ENCODE results near the gene TTC12.

TTC12 gene

DNA sequence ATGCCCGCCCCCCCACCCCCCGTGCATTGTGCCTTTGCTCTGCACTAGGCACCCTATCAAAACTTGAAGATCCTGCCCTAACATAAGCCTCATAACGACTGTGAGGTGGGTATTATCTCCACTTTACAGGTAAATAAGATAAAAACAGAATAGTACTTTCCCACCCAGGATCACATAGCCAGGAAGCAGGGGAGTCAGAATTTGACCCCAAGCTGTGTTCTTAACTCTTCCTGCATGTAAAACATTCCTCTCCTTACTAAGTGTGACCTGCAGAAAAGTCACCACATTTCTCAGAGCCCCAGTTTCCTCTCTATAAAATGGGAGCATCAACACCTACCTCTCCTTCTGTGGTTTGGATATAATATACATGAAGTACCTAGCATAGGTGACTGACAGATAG, 55.0 kb downstream of the TTC12 start:
- no peak for FAIRE-seq
- no peak for DNase-seq (ENCODE audit: insufficient read length, low spot score)

DNA sequence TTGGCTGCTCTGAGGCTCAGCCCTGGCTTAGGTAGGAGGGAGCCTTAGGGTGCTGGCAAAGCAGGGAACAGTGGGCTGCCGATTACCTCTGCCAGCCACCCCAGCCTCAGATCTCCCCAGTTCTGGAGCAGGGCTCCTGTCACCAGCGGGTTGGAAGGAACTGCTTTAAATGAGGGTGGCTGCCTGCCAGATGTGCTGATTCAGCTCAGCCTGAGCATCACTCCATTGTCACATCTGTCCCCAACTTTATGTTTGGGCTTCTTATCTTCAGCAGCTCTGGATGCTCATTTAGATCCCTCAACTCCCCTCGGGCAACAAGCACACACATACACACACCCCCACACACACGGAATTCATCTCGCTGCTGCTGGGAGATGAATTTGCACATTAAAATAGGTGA, 56.3 kb downstream of the TTC12 start:
- DNase-seq (ENCODE audit: insufficient read length, low spot score) (no peak), FAIRE-seq (no peak)

DNA sequence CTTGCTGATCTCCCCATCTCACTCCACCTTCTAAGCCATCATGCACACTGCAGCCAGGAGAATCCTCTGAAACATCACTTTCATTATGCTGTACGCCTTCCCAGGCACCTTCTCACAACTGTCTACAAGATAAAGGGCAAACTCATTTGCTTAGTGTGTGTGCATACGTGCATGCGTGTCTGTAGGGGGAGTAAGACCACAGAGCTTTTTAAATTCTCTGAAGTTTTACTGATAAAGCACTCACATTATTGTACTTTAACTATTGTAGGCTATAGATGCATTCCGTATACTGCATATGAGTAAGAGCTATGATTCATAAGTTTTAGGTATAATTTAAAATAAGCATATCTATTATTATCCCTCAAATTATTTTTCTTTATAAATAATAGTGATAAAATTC, 57.9 kb downstream of the TTC12 start:
- FAIRE-seq (no peak), DNase-seq (ENCODE audit: insufficient read length, low spot score) (no peak)

DNA sequence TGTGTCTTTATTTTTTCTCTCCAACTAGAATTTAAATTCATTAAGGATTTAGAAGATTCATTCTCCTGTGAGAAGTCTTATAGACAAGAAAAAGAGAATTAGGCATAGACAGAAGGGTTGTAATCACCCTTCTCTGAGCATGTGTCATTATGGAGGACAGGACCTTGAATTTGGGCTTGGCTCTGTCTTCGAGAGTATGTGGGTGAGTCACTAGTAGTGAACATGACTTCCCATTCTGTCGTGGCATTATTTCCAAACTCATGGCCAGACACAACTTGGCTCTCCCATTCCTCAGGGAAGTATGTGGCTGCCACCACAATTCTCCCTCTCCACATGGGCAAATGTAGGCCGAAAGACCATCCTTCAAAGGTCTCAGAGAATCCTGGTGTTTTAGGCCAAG, 58.9 kb downstream of the TTC12 start:
- DNase-seq (ENCODE audit: insufficient read length, low spot score) (no peak), FAIRE-seq (no peak)

DNA sequence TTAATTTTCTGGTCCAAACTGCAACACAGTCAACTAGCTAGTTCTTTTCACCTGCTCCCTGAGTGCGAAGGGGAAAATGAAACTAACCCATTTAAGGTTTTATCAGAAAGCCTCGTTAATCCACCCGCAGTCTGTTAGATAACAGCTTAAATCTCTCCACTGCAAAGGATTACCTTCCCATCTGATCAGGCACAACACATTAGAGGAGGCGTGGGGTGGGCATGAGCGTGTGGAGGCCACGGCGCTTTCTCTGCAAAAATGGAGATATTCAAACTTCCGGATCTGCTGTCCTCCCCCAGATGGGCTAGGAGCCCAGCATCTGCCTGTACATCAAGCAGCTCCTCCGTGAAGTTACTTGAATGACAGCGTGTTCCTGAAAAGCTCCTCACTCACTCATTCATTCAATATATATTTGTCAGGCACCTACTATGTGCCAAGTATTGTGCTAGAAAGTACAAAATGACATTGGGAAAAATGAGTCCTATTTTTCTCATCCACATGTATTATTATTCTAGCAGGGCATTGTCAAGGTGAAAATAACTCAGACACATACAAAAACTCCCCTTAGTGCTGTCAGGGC, 59.7 kb downstream of the TTC12 start:
- DNase-seq (ENCODE audit: insufficient read length, low spot score) = no peak
- no peak for FAIRE-seq

DNA sequence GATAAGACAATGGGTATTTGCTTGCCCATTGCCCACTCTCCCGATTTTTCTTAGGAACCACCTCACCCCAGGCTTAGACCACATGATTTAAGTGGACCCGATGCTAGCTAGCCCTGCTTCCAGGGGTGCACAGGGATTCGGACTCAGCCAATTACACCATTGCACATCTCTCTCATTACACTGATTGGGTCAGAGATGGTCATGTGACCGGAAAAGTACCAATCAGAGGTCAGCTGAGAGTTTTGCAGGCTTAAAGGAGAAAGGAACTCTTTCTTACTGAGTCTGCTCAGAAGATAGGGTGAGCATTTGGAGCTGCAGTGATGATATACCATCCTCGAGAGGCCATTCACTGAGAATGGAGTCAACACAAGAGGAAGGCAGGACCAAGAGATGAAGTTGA, 61.0 kb downstream of the TTC12 start:
- DNase-seq (ENCODE audit: insufficient read length, low spot score) (no peak), FAIRE-seq (peak; percentile 44)

DNA sequence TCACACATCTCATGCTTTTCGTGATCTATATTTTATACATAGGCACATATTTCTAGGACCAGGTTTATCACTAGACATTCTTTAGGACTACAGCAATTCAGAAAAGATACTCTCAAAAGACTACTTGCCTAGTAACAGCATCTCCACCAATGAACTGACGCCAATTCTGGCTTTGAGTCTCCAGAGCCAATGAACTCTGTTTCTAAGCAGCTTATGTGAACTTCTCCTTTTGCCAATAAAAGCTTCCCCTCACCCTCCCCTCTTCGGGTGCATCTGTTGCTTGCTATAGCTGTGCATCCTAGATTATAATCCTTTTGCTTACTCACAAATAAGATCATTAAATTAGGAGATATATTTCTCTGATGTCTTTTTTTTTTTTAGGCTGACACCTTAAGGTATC, 61.8 kb downstream of the TTC12 start:
- FAIRE-seq (peak; percentile 16), DNase-seq (ENCODE audit: insufficient read length, low spot score) (no peak)

DNA sequence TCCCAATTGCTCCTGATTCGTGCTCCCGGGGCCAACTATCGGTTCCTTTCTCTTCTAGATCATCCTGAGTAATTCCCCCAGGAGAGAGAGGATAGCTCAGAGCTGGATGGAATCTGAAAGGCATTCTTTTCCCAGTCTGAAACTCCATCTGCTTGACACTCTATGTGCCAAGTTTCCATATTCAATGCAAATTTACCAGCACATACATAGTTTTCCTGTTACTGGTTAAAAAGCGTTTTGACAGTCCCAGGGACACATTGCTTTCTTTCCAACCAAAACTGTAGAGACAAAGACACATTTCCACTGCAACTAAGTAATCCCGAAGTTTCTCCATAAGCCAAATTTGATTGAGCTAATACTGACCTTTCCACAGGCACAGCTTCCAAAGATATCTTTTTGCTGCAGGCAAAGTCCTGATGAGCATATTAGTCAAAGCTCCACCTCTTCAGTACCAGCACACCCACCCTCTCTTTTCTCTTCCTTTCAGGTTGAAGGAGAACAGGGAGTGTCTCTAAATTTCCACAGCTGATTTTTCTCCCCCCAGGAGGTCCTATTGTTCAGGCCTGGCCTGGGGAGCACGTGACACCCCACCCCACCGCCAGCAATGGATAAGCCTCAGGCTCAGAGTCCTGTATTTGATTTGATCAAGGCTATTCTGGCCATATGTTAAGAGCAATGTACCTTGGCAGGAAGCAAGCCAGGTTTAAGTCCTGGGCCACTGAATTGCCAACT, 63.5 kb downstream of the TTC12 start:
- DNase-seq (ENCODE audit: insufficient read length, low spot score) (no peak), FAIRE-seq (no peak)

DNA sequence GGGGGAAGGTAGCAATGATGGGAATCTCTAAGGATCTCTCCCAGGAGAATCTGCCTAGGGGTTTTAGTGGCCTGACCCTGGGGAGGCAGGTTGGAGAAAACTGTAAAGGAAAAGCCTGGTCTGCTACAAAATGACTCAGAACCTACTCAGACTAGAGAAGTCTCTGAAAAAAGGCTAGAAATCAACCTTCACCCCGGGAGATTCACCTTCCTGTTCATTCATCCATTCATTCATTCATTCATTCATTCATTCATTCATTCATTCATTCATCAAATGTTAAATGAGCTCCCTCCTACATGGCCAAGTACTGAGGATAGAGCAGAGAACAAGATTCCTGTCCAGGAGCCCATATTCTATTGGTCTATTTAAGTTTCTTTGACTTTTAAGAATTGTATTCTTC, 64.3 kb downstream of the TTC12 start:
- DNase-seq (ENCODE audit: insufficient read length, low spot score) (no peak), FAIRE-seq (no peak)

DNA sequence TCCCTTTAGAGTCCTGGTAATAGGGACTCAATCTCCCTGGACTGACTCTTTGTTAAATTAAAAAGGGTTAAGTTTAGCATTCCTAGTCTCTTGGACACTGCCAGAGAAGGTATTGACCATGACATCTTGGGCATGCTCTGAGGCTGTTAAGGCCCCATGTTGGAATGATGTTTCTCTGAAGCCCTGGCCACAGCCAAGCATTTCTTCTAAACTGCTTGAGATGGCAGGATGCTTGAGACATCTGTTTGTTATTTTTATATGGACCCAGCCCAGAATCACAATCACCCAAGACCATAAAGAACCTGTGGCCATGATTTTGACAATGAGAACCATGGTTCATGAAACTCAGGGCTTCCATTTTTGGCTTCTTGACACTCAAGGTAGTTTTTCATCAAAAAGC, 67.7 kb downstream of the TTC12 start:
- DNase-seq (ENCODE audit: insufficient read length, low spot score) = no peak
- no peak for FAIRE-seq

DNA sequence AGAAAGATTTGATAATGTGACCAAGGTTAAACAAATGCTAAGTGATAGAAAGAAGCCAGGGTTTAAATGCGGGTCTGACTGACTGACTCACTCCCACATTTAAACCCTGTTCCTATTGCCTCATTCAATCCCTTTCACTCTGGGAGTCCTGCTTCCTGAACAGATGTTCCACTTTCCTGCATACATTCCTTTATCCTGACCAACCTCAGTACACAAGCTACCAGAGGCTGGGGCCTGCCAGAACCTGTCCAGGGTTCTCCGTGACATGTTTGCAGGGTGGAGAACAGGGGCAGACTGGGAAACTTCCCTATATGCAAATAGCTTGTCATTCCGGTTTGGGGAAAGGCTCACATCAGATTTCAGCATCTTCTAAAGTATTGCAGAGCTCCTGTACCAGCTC, 70.2 kb downstream of the TTC12 start:
- DNase-seq (ENCODE audit: insufficient read length, low spot score) (peak; percentile 83), FAIRE-seq (peak; percentile 82)

DNA sequence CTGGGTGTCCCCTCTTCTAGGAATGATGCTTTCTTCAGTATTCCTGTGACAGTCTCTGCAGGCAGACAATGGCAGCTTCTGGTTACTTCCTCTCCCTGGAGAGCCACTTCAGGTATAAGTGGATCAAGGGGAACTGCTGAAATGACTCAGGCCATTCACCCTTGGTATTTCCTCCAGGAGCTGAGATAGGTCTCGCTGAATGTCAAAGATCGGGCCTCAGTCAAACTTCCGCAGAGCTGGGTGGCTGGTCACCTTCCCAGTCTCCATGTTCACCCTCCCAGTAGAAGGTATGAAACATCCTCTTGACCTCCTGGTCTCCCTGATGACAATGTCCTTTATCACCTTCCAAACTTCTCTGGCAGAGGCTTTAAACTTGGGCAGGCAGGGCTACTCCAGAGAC, 71.4 kb downstream of the TTC12 start:
- DNase-seq (ENCODE audit: insufficient read length, low spot score) (no peak), FAIRE-seq (no peak)

DNA sequence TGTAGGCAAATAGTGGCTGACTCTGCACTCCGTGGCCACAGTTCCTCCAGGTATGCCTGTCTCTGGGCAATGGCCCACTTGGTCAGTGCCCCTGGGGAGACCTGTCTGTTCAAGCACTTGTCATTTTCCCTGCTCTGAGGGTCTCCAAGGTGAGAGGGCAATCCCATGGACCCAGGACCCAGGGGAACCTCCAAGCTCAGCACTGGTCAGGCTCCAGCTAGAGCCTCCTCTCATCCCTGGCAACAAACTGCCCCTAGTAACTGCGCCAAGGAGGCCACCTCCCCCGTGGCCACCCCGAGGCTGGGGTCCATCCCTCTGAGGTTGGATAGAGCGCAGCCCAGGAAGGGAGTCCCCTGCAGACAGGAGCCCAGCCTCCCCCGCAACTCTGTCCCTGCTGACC, 72.5 kb downstream of the TTC12 start:
- DNase-seq (ENCODE audit: insufficient read length, low spot score) (no peak), FAIRE-seq (no peak)

DNA sequence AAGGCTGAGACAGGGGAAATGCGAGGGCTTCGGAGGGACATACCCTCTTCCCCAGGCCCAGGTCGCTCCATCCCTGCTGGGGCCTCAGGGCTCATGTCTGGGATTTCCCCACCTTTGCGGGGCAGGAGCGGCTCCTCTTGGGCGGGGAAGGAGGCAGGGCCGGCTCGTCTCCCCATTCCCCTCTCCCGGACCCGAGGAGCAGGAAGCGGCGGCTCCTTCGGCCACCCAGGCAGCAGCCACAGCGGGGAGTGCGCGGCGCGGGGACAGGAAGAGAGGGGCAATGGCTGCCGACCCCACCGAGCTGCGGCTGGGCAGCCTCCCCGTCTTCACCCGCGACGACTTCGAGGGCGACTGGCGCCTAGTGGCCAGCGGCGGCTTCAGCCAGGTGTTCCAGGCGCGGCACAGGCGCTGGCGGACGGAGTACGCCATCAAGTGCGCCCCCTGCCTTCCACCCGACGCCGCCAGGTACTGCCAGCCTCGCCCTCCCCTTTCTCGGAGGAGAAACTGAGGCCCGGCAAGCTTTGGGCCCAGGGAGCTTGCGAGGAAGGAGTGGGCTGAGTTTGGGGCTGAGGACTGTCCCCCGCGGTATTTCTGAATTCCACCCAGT, 73.3 kb downstream of the TTC12 start, which contains the start of gene ANKK1:
Gene ANKK1, plus strand, starts transcription at position 175 of the 607 bp plus-strand sequence. Its CDS starts 106 bp downstream, at position 281.
- DNase-seq (ENCODE audit: insufficient read length, low spot score) (no peak), FAIRE-seq (no peak)

DNA sequence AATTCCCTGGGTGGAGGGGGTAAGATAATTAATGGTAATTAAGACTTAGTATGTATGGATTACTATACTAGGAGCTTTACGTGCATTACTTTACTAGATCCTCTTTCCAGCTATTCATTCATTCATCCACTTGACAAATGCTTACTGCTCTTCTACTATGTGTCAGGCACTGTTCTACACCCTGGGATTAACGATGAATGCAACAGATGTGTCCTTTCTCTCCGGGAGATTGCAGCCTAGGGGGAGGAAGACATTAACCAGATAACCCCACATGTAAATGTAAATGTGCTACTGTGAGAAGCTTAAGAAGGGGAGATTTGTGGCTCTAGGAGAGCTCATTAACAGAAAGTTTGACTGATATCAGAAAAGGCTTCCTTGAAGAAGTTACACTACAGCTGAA, 74.9 kb downstream of the TTC12 start:
- DNase-seq (ENCODE audit: insufficient read length, low spot score) (no peak), FAIRE-seq (no peak)

DNA sequence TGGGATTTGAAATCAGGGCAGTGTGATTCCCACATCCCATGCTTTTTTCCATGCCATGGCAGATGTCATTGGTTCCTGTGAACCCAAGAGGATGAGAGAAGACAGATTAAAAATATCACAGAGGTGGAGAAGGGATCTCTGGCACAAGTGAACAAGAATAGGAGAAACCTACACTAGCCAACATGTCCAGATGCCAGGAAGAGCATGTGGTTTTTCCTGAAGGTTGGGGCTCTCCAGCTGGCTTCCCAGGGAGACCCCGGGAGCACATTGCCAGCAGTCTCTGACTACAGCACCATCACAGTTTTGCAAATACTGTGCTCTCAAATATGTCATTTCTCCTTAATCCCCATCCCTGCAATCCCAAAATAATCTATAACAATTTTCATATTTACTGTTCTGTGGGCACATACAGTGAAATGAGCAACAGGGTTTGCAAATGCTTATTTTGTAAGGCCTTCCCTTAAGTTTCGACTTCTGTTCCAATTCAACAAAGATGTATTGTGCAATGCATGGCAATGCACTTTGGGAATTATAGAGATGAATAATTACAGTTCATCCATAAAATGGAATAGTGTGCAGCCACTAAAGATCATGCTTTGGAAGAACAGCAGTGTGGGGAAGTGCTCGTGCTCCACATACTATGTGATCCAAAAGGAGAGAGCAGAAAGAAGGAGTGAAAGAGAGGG, 78.0 kb downstream of the TTC12 start:
- FAIRE-seq = no peak
- no peak for DNase-seq (ENCODE audit: insufficient read length, low spot score)

DNA sequence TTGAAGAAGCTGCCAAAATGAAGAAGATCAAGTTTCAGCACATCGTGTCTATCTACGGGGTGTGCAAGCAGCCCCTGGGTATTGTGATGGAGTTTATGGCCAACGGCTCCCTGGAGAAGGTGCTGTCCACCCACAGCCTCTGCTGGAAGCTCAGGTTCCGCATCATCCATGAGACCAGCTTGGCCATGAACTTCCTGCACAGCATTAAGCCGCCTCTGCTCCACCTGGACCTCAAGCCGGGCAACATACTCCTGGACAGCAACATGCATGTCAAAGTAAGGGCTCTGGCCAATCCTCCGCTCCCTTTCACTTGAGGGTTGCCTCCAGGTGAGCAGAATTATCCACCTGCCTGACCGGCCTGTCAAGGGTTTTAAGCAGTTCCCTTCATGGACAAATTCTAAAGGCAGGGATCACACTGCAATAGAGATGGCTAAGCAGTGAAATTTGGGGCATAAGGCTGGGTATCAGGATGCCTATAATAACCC, 79.2 kb downstream of the TTC12 start:
- DNase-seq (ENCODE audit: insufficient read length, low spot score) (no peak), FAIRE-seq (no peak)

DNA sequence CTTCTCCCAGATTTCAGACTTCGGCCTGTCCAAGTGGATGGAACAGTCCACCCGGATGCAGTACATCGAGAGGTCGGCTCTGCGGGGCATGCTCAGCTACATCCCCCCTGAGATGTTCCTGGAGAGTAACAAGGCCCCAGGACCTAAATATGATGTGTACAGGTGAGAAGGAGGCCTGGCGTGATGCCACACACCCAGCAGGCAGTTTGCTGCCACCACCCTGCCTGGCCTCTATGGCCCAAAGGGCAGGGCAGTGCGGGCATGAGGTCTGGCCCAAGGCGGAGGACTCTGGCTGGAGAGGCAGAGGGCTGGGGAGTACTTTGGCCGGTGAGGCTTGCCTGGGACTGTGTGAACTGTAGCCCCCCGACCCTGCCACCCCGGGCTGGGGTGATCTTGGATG, 80.5 kb downstream of the TTC12 start:
- FAIRE-seq (no peak), DNase-seq (ENCODE audit: insufficient read length, low spot score) (no peak)

DNA sequence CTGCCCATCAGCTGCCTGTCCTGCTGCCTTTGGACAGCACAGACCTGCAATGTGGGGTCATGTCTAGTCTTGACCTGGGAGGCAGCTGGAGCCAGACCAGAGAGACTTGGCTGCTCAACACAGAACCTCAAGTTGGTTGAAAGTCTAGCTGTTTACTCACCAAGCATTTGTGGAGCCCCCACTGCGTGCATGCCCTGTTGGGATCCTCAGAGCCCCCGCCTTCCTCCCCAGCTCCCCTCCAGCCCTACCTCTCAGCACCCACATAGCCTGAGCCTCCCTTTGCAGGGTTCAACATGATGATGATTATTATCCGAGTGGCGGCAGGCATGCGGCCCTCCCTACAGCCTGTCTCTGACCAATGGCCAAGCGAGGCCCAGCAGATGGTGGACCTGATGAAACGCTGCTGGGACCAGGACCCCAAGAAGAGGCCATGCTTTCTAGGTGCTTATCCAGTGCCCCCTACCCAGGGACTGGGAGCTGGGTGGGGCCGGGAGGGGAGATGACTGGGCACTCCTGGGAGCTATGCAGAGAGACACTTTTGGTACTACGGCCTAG, 81.5 kb downstream of the TTC12 start:
- DNase-seq (ENCODE audit: insufficient read length, low spot score) (no peak), FAIRE-seq (no peak)

DNA sequence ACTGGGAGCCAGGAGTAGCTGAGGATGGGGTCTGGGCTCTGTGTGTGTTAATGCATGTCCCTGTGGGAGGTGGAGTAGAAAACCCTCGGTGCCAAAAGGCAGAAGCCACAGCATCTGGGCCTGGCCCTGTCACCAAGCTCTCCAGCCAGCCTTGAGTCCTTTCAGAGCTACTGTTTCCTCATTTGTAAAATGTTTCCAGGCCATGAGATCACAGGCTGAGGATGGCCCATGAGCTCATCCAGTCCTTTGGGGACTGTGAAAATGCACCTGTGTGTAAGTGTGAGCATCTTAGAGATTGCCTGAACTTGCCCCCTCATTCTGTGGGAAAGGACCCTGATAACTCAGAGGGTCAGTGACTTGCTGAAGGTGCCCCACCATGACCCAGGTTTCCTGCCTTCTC, 82.3 kb downstream of the TTC12 start:
- DNase-seq (ENCODE audit: insufficient read length, low spot score) = no peak
- FAIRE-seq = no peak

DNA sequence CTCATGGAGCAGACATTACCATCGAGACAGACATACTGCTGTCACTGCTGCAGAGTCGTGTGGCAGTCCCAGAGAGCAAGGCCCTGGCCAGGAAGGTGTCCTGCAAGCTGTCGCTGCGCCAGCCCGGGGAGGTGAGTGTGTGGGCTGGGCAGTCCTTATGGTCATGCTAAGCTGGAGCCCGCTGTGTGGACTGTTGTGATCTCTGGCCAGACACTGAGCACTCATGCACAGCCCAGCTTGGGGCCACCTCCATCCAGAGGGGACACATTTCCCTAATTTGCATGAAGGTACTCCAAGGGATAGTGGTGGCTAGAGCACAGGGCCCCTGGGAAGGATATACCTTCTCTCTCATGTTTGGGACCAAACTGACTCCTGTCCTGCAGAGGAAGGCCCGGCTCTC, 82.8 kb downstream of the TTC12 start:
- FAIRE-seq (no peak), DNase-seq (ENCODE audit: insufficient read length, low spot score) (no peak)
